Stimulated activated CD4-positive, alpha-beta T cell treated with anti-CD3 and anti-CD28 coated beads, Interleukin-2, amount 100 ng/mL, for 24 hours (primary cell): ENCODE results near the gene BRD4.
A peak's percentile ranks its signal among the peaks of the same experiment; 100 is the strongest.

Source experiments
- DNase-seq, 2 donors: peaks; one replicate each; pipeline ENCODE4 v3.0.0-alpha.2; 2020

BRD4 gene

DNA sequence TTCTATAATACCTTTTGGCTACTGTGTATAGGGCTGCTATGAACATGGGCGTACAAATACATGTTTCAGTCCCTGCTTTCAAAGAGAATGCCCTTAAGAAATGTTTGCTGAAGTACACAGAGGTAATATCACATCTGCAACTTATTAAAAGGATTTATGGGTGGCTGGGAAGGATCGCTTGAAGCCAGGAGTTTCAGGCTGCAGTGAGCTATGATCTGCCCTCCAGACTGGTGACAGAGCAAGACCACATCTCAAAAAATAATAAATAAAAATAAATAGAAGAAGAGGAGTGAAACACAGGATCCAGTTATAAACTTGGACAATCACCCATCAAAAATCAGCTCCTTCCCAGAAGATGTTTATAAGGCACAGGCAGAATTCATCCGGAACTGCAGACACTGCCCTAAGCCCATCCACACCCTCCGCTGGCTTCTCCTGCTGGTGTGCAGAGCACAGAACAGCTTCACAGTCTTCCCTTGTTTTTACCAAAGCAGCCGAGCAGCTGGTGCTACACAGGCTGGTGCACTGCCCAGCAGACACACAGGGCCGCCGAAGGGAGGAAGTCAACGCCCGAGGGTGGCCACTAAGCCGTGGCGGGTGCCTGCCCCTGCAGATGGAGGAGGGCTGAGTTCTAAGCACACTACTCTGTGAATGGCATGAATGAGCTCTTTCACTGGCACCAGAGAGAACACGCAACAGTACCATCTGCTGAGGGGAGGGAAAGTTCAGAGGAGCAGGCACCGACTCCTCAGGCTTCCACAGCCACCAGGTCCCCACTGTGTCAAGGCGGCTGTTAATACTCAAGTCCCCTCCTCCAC, 44.0 kb downstream of the BRD4 start:
- no peak for DNase-seq

DNA sequence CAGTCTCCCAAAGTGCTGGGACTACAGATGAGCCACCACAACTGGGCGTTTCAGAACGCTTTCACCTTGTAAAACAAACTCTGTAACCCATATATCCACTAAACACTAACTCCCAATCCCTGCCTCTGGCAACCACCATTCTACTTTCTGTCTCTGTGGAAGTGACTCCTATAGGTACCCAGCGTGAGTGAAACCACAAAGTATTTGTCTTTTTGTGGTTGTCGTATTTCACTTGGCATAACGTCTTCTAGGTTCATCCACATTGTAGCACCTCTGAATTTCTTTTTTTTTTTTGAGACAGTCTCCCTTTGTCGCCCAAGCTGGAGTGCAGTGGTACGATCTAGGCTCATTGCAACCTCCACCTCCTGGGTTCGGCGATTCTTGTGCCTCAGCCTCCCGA, 44.8 kb downstream of the BRD4 start:
- no peak for DNase-seq

GRCh38 chr19:15286688-15287365, 45.5 kb downstream of the BRD4 start:
- no peak for DNase-seq

DNA sequence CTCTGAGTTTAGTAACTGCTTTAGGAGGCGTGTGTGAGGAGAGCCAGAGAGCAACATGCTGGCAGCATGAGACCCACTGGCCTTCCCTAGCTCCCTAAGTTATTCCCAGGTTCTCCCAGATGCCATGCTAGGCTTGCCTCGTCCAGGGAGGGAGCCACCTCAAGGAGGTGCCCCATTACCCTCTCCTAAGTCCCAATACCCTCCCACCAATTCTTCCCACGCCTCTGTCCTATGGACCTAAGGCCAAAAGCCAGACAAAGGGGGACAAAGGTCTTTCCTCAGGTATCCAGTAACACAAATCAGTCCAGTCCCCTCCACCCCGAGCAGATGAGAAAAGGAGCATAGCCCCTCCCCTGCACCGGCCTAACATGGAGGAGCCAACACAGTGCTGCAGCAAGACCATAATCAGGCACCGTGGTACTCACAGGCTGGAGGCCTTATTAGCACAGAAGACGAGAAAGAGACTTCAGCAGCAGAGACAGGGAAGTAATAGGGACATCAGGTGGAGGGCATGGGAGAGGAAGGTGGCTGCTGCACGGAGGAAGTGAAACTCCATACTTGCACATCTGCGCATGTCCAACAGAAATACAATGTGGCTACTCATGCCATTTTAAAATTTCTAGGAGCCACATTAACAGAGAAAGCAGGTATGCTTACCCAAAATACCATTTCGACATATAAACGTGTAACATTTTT, 46.3 kb downstream of the BRD4 start:
- no peak for DNase-seq

GRCh38 chr19:15284896-15285295, 47.4 kb downstream of the BRD4 start:
- no peak for DNase-seq

- DNase-seq, result no peak
Measured at GRCh38 chr19:15284091-15284490, 48.2 kb downstream of the BRD4 start.

- DNase-seq, result peak; percentile 43 to 47
Measured at GRCh38 chr19:15283141-15283883, 49.0 kb downstream of the BRD4 start.

GRCh38 chr19:15282311-15282705, 50.0 kb downstream of the BRD4 start:
- DNase-seq, result no peak

GRCh38 chr19:15280915-15281683, 51.2 kb downstream of the BRD4 start:
- DNase-seq, result no peak

- no peak for DNase-seq
Measured at GRCh38 chr19:15280048-15280725, 52.2 kb downstream of the BRD4 start.

DNA sequence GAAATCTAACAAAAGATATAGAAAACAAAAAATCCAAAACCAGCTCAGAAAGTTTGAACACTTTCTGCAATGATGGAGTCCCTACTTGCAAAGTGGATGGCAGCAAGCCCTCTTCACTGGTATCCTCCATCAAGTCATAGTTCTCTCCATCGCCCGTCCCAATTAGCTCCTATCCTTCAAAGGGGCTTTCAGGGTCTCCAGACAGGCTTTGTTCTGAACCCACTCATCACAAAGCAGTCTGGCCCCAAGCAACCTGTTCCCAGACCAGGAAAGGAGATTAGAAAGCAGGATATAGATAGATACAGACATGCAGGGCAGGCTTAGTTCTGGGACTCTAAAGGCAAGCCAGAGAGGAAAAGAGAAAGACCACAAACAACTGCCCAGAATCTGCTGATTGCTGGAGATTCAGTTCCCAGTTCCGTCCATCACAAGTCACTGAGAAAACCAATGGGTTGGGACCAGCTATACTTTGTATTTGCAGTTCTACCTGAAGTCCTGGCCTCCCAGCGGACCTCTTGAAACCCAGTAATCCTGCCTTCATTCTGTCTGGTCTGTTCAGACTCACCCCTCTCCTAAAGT, 52.9 kb downstream of the BRD4 start:
- no peak for DNase-seq

DNA sequence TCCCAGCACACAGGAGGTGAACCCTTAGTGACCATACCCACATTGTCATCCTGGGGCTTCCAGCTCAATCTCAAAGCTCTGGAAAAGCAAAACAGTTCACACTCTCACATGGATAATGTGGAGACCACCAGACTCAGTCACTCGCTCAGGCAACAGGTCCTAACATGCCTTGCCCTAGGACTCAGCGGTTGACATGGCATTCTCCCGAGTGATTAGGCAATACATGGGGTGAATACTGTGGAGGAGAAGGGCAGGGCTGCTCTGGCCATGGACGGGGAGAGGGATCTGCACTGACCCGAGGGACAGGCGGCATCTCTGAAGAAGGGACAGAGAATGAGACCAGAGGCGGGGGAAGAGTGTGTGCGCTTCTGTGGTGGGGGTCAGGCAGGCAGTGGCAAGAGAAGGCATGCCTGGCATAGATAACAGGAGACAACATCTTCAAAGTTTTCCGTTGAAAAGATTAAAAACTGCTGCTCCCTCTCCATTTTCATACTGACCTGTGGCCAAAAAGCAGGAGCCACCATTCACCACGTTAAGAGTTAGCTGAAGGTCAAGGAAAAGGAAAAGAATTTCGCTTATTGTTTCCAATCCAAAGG, 55.6 kb downstream of the BRD4 start:
- DNase-seq, result no peak

DNA sequence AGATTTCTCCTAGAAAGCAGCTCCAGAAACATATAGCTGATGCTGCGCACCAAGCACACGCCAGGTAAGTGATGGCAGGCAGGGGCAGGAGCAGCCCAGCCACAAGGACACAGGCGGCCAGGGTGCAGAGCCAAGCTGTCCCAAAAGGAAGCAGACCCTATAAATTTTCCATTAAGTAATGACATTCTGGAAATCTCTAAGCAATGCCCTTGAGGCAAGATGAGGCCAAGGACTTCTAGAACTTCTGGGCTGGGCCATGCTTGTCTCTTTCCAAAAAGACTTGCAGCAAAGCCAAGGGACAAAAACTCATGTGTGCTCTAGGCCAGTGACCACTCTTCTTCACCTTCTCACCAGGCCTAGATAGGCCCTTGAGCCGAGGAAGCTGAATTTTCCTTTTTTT, 57.9 kb downstream of the BRD4 start:
- no peak for DNase-seq

GRCh38 chr19:15269806-15270205, 62.5 kb downstream of the BRD4 start:
- no peak for DNase-seq

- DNase-seq, result no peak
Measured at GRCh38 chr19:15268928-15269253, 63.4 kb downstream of the BRD4 start.

DNA sequence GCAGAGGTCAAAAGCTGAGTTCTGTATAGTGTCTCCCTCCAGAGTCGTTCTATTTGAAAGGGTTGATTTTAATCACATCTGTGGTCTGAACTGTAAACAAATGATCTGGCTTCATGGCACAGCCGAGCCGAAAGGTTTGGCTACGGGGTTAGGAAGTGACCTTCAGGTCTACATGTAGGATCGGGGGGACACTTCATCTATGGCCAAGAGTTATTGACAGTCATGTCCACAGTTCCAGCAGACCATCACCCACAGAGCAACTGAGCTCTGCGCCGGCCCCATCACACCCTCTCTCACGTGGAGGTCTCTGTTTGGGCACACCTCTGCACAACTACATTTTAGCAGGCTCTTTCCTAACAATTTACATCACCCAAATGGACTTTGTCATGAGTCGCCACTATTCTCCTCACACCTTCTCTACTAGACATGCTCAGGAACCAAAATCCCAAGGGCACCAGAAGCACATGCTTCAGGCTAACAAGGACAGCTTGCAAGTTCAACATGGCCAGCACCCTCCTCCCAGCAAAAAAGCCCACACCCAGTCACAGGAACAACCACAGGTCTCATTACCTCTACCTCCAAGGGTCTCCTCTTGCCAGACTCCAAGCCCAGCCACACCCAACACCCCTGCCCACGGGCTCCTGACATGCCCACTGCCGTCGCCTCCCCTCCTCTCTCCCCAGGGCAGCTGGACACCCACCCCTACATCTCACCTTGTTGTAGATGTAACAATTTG, 64.0 kb downstream of the BRD4 start:
- no peak for DNase-seq

DNA sequence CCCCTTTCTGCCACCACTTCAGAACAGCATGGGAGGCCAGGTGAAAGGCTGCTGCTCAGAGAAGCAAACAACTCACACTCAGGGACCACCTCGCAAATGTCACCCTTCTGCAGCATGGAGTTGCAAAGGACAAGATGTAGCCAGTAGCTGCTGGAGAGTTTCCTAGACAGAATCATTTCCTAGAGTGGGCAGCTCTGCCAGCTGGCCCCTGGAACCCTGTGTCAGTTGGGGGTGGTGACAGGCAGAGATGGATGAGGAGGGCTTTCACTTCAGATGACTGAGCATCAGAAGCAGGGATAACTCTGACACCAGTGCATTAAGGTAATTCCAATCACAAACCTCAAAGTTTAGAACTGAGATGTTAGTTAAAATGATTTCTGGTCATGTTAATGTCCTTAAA, 65.7 kb downstream of the BRD4 start:
- no peak for DNase-seq

DNA sequence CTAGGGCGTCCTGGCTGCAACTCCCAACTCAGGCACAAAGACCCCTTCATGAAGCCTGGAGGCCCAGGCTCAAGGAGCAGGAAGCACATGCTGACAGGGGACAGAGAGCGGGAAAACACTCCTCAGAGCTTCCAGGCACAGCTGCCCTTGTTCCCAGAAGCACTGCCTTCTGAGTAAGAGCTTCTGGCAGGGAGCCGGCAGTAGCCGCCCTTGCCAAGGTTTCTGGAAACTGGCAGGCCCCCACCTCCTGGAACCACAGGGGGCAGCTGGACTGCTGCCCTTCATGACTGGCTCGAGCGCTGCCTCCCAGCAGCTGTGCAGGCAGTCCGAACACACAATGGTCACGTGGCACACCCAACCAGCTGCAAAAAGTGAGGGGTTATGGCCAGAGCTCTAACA, 66.5 kb downstream of the BRD4 start:
- DNase-seq, result no peak

GRCh38 chr19:15265214-15265849, 67.0 kb downstream of the BRD4 start:
- no peak for DNase-seq

DNA sequence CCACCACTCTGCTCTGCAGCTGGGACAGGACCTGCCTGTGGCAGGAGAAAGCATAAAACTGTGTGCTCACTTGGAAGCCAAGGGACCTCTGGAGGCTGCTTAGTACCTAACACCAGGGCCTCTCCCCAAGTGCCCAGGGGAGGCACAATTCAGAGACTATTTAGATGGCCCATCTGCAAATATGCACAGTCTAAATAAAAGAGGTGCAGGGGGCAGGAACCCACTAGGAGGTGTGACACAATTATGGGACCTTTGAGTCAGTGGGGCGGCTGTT, 67.5 kb downstream of the BRD4 start:
- no peak for DNase-seq
